H9 (cell line): ENCODE data around the gene PIGW. TPM values are rescaled to one million over a fixed set of nuclear protein-coding genes. Genes with fewer than 3 reads are reported as not detected.

Experiments
- DNase-seq: peaks from one replicate; pipeline ENCODE4 v3.0.0-alpha.2; 2017
- H2AFZ ChIP-seq: one replicate; pipeline ENCODE4 v1.6.1; 2013; ENCODE audit warnings: mild to moderate bottlenecking, low read length, control low read depth, moderate library complexity
- H2AK5ac ChIP-seq: 2 replicates; pipeline ENCODE4 v1.6.1; 2013; ENCODE audit warnings: low read length, control low read depth, mixed read lengths; ENCODE audit not compliant: insufficient read length
- H2BK120ac ChIP-seq: one replicate; pipeline ENCODE4 v1.6.1; 2013; ENCODE audit warnings: low read depth, mild to moderate bottlenecking, low read length, control low read depth, inconsistent platforms; ENCODE audit not compliant: poor library complexity, severe bottlenecking
- H2BK12ac ChIP-seq: 2 replicates; pipeline ENCODE4 v1.6.1; 2013; ENCODE audit warnings: low read length, control low read depth, mixed read lengths, low read depth; ENCODE audit not compliant: insufficient read length
- H2BK15ac ChIP-seq: 2 replicates; pipeline ENCODE4 v1.6.1; 2013; ENCODE audit warnings: low read depth, low read length, control low read depth
- H2BK20ac ChIP-seq: one replicate; pipeline ENCODE4 v1.6.1; 2013; ENCODE audit warnings: low read depth, mild to moderate bottlenecking, low read length, control low read depth, inconsistent platforms; ENCODE audit not compliant: poor library complexity, severe bottlenecking
- H2BK5ac ChIP-seq: 2 replicates; pipeline ENCODE4 v1.6.1; 2013; ENCODE audit warnings: low read length, control low read depth, mixed read lengths; ENCODE audit not compliant: insufficient read length
- H3K14ac ChIP-seq: 2 replicates; pipeline ENCODE4 v1.6.1; 2013; ENCODE audit warnings: low read length, control low read depth; ENCODE audit not compliant: insufficient read depth
- H3K18ac ChIP-seq: 2 replicates; pipeline ENCODE4 v1.6.1; 2013; ENCODE audit warnings: low read depth, mild to moderate bottlenecking, mixed read lengths, low read length, control low read depth; ENCODE audit not compliant: insufficient read length
- H3K23ac ChIP-seq: 2 replicates; pipeline ENCODE4 v1.6.1; 2013; ENCODE audit warnings: low read length, control low read depth, mixed read lengths, low read depth; ENCODE audit not compliant: insufficient read length
- H3K23me2 ChIP-seq: 2 replicates; pipeline ENCODE4 v1.6.1; 2013; ENCODE audit warnings: low read depth, mild to moderate bottlenecking, mixed read lengths, low read length, control low read depth; ENCODE audit not compliant: insufficient read length, poor library complexity, severe bottlenecking
- H3K27ac ChIP-seq: 2 replicates; pipeline ENCODE4 v1.5.1; 2013; ENCODE audit warnings: low read length, control low read depth, mixed read lengths, low read depth; ENCODE audit not compliant: insufficient read length
- H3K27me3 ChIP-seq: 2 replicates; pipeline ENCODE4 v1.6.1; 2013; ENCODE audit warnings: low read length, control low read depth, inconsistent platforms; ENCODE audit not compliant: insufficient read depth
- H3K4ac ChIP-seq: 2 replicates; pipeline ENCODE4 v1.6.1; 2013; ENCODE audit warnings: low read depth, mild to moderate bottlenecking, control low read depth, inconsistent platforms, low read length, moderate library complexity
- H3K4me1 ChIP-seq: 2 replicates; pipeline ENCODE4 v1.6.1; 2013; ENCODE audit warnings: low read length, control low read depth, inconsistent platforms; ENCODE audit not compliant: insufficient read depth
- H3K4me2 ChIP-seq: 2 replicates; pipeline ENCODE4 v1.6.1; 2013; ENCODE audit warnings: low read length, control low read depth, mixed read lengths; ENCODE audit not compliant: insufficient read length, insufficient read depth
- H3K56ac ChIP-seq: 2 replicates; pipeline ENCODE4 v1.6.1; 2013; ENCODE audit warnings: low read depth, mild to moderate bottlenecking, mixed read lengths, low read length, control low read depth; ENCODE audit not compliant: insufficient read length
- H3K79me1 ChIP-seq: 2 replicates; pipeline ENCODE4 v1.6.1; 2013; ENCODE audit warnings: low read depth, mild to moderate bottlenecking, moderate library complexity, low read length, control low read depth, inconsistent platforms; ENCODE audit not compliant: insufficient read depth, poor library complexity, severe bottlenecking
- H3K79me2 ChIP-seq: 2 replicates; pipeline ENCODE4 v1.6.1; 2013; ENCODE audit warnings: low read length, control low read depth, inconsistent platforms; ENCODE audit not compliant: insufficient read depth
- H3K9ac ChIP-seq: 2 replicates; pipeline ENCODE4 v1.6.1; 2013; ENCODE audit warnings: low read length, control low read depth, mixed read lengths; ENCODE audit not compliant: insufficient read length; ENCODE audit errors: extremely low read depth
- H3K9me3 ChIP-seq: one replicate; pipeline ENCODE4 v1.6.1; 2013; ENCODE audit warnings: low read depth, low read length, inconsistent platforms; ENCODE audit not compliant: control insufficient read depth
- H3T11ph ChIP-seq: one replicate; pipeline ENCODE4 v1.6.1; 2013; ENCODE audit warnings: mild to moderate bottlenecking, low read length, control low read depth, inconsistent platforms
- H4K20me1 ChIP-seq: one replicate; pipeline ENCODE4 v1.6.1; 2013; ENCODE audit not compliant: control insufficient read depth, insufficient read length, insufficient read depth
- H4K5ac ChIP-seq: 2 replicates; pipeline ENCODE4 v1.6.1; 2013; ENCODE audit warnings: low read depth, mild to moderate bottlenecking, mixed read lengths, low read length, control low read depth; ENCODE audit not compliant: insufficient read length
- H4K8ac ChIP-seq: replicated peaks from 2 replicates; pipeline ENCODE4 v1.6.1; 2013; ENCODE audit warnings: low read length, control low read depth, mixed read lengths, low read depth; ENCODE audit not compliant: insufficient read length
- H4K91ac ChIP-seq: 2 replicates; pipeline ENCODE4 v1.6.1; 2013; ENCODE audit warnings: low read depth, mild to moderate bottlenecking, moderate library complexity, mixed read lengths, low read length, control low read depth; ENCODE audit not compliant: insufficient read length
- H3K27ac Mint-ChIP-seq, 3 experiments: 2 replicates in 2 of 3; 3 replicates in 1 of 3; pipeline ENCODE4 v1.8.0; 2020 to 2021; ENCODE audit warnings: mixed read lengths in 3 of 3, mild to moderate bottlenecking in 1 of 3, moderate library complexity in 1 of 3
- H3K27me3 Mint-ChIP-seq: 2 replicates; pipeline ENCODE4 v1.8.0; 2021; ENCODE audit warnings: low read depth, mild to moderate bottlenecking, moderate library complexity, mixed read lengths
- H3K36me3 Mint-ChIP-seq, 3 experiments: 2 replicates in 2 of 3; 3 replicates in 1 of 3; pipeline ENCODE4 v1.8.0; 2020 to 2021; ENCODE audit warnings: low read depth in 3 of 3, mixed read lengths in 3 of 3; ENCODE audit not compliant: insufficient read depth in 1 of 3
- H3K4me1 Mint-ChIP-seq, 2 experiments: 2 replicates each; pipeline ENCODE4 v1.8.0; 2020; ENCODE audit warnings: mixed read lengths in 2 of 2
- H3K4me3 Mint-ChIP-seq, 2 experiments: 2 replicates in 1 of 2; 3 replicates in 1 of 2; pipeline ENCODE4 v1.8.0; 2020 to 2021; ENCODE audit warnings: mild to moderate bottlenecking in 2 of 2, mixed read lengths in 2 of 2, moderate library complexity in 1 of 2
- H3K9me3 Mint-ChIP-seq, 2 experiments: 2 replicates in 1 of 2; 3 replicates in 1 of 2; pipeline ENCODE4 v1.8.0; 2020; ENCODE audit warnings: mild to moderate bottlenecking in 2 of 2, mixed read lengths in 2 of 2, moderate library complexity in 1 of 2
- CTCF ChIP-seq: fragments of 200-600 bp; sonication (generic); conservative IDR thresholded peaks from 3 replicates; pipeline ENCODE4 v1.8.0; 2021; ENCODE audit warnings: antibody characterized with exemption, mild to moderate bottlenecking
- WGBS: extraction: QIAGEN DNeasy Blood & Tissue Kit; methylation state at CpG from one replicate; pipeline ENCODE4 v1.1.7; 2013; ENCODE audit warnings: missing lambda C conversion rate, low lambda C conversion rate, mixed read lengths; ENCODE audit not compliant: insufficient read length; ENCODE audit errors: extremely low coverage; 5-methylcytosine and 5-hydroxymethylcytosine counted together
- total RNA-seq: library from RNA; stranded (reverse); gene quantifications from 2 replicates; pipeline ENCODE4 v1.2.1, GENCODE V29; 2021

The PIGW gene
- total RNA-seq, 1 experiment from 2014 or later: 26.2 TPM

DNA sequence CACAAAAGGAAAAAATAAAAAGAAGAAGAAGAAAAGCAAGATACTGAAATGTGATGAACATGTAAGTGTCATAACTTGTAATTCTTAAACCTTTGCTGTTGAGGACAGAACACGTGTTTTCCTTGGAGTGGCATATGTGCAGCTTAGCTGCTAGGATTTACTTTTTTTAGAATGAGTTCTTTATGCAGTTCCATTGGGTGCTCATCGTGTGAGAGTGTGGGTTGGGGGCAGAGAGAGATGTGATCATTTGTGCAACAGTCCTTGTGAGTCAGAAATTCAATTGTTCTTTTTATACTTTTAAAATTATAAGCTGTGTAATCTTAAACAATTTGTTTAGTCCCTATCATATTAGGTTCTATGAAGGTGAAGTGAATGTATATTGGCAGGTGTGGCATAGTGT lies 51.4 kb downstream of the PIGW start:
- H3K23me2 ChIP-seq: no peaks in the 10 kb centered on the region
- no peak overlapping the region for H3K23ac ChIP-seq
- H2BK120ac ChIP-seq: no peak overlapping the region
- H3K79me1 ChIP-seq: no peaks in the 10 kb centered on the region
- H3K9ac ChIP-seq: no peak overlapping the region
- H4K91ac ChIP-seq: no peak overlapping the region
- Mint-ChIP-seq H3K4me3 (no peak overlapping the region), H3K36me3 (peaks cover 9 to 65% (median 27%) of the 10 kb centered on the region in 3 experiments), H3K27ac (no peak overlapping the region), H3K27me3 (no peaks in the 10 kb centered on the region), H3K4me1 (peaks cover 4 to 7% of the 10 kb centered on the region in 2 experiments; a peak in 3 of 4 replicates), H3K9me3 (no peaks in the 10 kb centered on the region)
- H4K20me1 ChIP-seq: no peaks in the 10 kb centered on the region
- no peak overlapping the region for H2BK5ac ChIP-seq
- no peak overlapping the region for H3K14ac ChIP-seq
- H2AFZ ChIP-seq: no peak overlapping the region
- no peak for DNase-seq
- H3K56ac ChIP-seq: no peak overlapping the region
- H3T11ph ChIP-seq: no peak overlapping the region
- H3K27me3 ChIP-seq: no peaks in the 10 kb centered on the region
- H2AK5ac ChIP-seq: no peak overlapping the region
- H2BK20ac ChIP-seq: no peak overlapping the region
- no peak overlapping the region for H4K5ac ChIP-seq
- no peak overlapping the region for H3K4ac ChIP-seq
- no peak overlapping the region for H3K27ac ChIP-seq
- H3K4me2 ChIP-seq: no peak overlapping the region
- H4K8ac ChIP-seq: no peak overlapping the region
- no peak for TF ChIP-seq CTCF
- H2BK15ac ChIP-seq: no peak overlapping the region
- no peak overlapping the region for H3K18ac ChIP-seq
- WGBS: no CpG with 5 or more reads among the region's 2 CpGs
- no peaks in the 10 kb centered on the region for H3K79me2 ChIP-seq
- H3K4me1 ChIP-seq: no peaks in the 10 kb centered on the region
- H2BK12ac ChIP-seq: no peak overlapping the region
- H3K9me3 ChIP-seq: no peaks in the 10 kb centered on the region

Other genes with a start within 250 kb of the PIGW start
- gene TBC1D3G, start 211.1 kb upstream of the PIGW start, total RNA-seq: not detected in 2 replicates
- not detected in 2 replicates for gene TBC1D3H, start 146.6 kb upstream of the PIGW start, total RNA-seq
- 58.7 and 64.7 TPM in 2 replicates for gene ZNHIT3, start 48.3 kb upstream of the PIGW start, total RNA-seq
- gene MYO19, start 119 bp upstream of the PIGW start, total RNA-seq: 134 and 144 TPM in 2 replicates
- gene GGNBP2, start 9.9 kb downstream of the PIGW start, total RNA-seq: 52.8 and 55.6 TPM in 2 replicates
- 27.4 and 27.9 TPM in 2 replicates for gene DHRS11, start 56.9 kb downstream of the PIGW start, total RNA-seq
- gene MRM1, start 66.6 kb downstream of the PIGW start, total RNA-seq: 10.3 and 11.6 TPM in 2 replicates